Measurements from ENCODE around the gene ANKRD18A.

Gene ANKRD18A

GRCh38 chr9:38526591-38526990, 93.8 kb downstream of the ANKRD18A start:
- no peak for DNase-seq

DNA sequence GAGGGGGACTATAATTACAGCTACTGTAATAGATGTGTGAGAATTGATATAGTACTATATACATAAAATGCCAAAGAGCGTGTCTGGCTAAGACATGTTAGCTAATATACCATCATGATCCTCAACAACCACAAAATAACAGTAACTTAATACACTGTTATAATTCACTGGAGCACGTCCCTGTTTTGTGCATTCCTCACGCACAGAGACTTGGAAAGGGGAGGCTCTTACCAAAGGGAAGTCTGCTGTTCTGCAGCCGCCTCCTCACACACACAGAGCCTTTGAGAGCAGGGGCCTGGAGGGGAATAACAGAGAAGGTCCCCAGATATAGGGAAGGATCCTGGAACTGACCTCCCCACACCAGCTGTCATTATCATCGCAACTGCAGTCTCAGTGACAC, 97.3 kb downstream of the ANKRD18A start:
- no peak for DNase-seq

- no peak for DNase-seq
Measured at GRCh38 chr9:38521762-38522161, 98.6 kb downstream of the ANKRD18A start.
